GM23248 (cell line): ENCODE results near the gene DGKG. TPM values are rescaled to one million over a fixed set of nuclear protein-coding genes. Genes with fewer than 3 reads are reported as not detected.

Experiments used
- DNase-seq: peaks from one replicate; pipeline ENCODE4 v3.0.0-alpha.2; 2015
- H2AFZ ChIP-seq: fragments of 200-600 bp; sonication (generic); 2 replicates; pipeline ENCODE4 v1.6.1; 2016; ENCODE audit warnings: antibody characterized with exemption
- H3F3A ChIP-seq: fragments of 200-600 bp; sonication (generic); 2 replicates; pipeline ENCODE4 v1.6.1; 2016; ENCODE audit warnings: mild to moderate bottlenecking, antibody characterized with exemption, mixed run types; ENCODE audit not compliant: insufficient read depth
- H3K27ac ChIP-seq: fragments of 200-600 bp; sonication (generic); 2 replicates; pipeline ENCODE4 v1.5.1; 2016; ENCODE audit warnings: mild to moderate bottlenecking
- H3K27me3 ChIP-seq: fragments of 200-600 bp; sonication (generic); replicated peaks from 2 replicates; pipeline ENCODE4 v1.6.1; 2016; ENCODE audit warnings: mild to moderate bottlenecking; ENCODE audit not compliant: insufficient read depth
- H3K36me3 ChIP-seq: fragments of 200-600 bp; sonication (generic); 2 replicates; pipeline ENCODE4 v1.6.1; 2016; ENCODE audit warnings: low read depth, mild to moderate bottlenecking
- H3K4me1 ChIP-seq: fragments of 200-600 bp; sonication (generic); 2 replicates; pipeline ENCODE4 v1.6.1; 2016; ENCODE audit warnings: mild to moderate bottlenecking; ENCODE audit not compliant: insufficient read depth
- H3K4me2 ChIP-seq: fragments of 200-600 bp; sonication (generic); one replicate; pipeline ENCODE4 v1.6.1; 2016; ENCODE audit warnings: mild to moderate bottlenecking; ENCODE audit not compliant: unreplicated experiment
- H3K4me3 ChIP-seq: fragments of 200-600 bp; sonication (generic); 2 replicates; pipeline ENCODE4 v1.5.1; 2016; ENCODE audit warnings: mild to moderate bottlenecking
- H3K79me2 ChIP-seq: fragments of 200-600 bp; sonication (generic); 2 replicates; pipeline ENCODE4 v1.6.1; 2016; ENCODE audit warnings: mild to moderate bottlenecking; ENCODE audit not compliant: insufficient read depth
- H3K9ac ChIP-seq: fragments of 200-600 bp; sonication (generic); 2 replicates; pipeline ENCODE4 v1.6.1; 2016; ENCODE audit warnings: mild to moderate bottlenecking
- H3K9me2 ChIP-seq: fragments of 200-600 bp; sonication (generic); 2 replicates; pipeline ENCODE4 v1.6.1; 2016; ENCODE audit warnings: mixed run types, mild to moderate bottlenecking, moderate library complexity; ENCODE audit not compliant: insufficient read depth
- H3K9me3 ChIP-seq: fragments of 200-600 bp; sonication (generic); one replicate; pipeline ENCODE4 v1.6.1; 2017; ENCODE audit warnings: low read depth
- H4K20me1 ChIP-seq: fragments of 200-600 bp; sonication (generic); 2 replicates; pipeline ENCODE4 v1.6.0; 2016; ENCODE audit not compliant: insufficient read depth
- EZH2 ChIP-seq: fragments of 200-600 bp; sonication (generic); IDR thresholded peaks from 2 replicates; pipeline ENCODE4 v1.6.1; 2018; ENCODE audit warnings: antibody characterized with exemption, mild to moderate bottlenecking; ENCODE audit not compliant: insufficient read depth, poor library complexity, severe bottlenecking
- EZH2phosphoT487 ChIP-seq: fragments of 200-600 bp; sonication (generic); IDR thresholded peaks from 2 replicates; pipeline ENCODE4 v1.6.1; 2018; ENCODE audit warnings: antibody characterized with exemption, moderate library complexity, mild to moderate bottlenecking, low read depth; ENCODE audit not compliant: insufficient read depth
- WGBS, 2 experiments: methylation state at CpG; one replicate each; pipeline ENCODE4 v1.1.6; 2015 to 2017; ENCODE audit warnings: low lambda C conversion rate in 2 of 2, low coverage in 1 of 2; ENCODE audit errors: missing lambda C conversion rate in 2 of 2; 5-methylcytosine and 5-hydroxymethylcytosine counted together
- in situ Hi-C: fragments of 300-500 bp; cut with MboI; formaldehyde crosslinking; loops from 2 replicates; pipeline ENCODE4 v1.15.0; 2020
- polyA plus RNA-seq: library from polyadenylated mRNA; unstranded; fragments of >200 nt; fragmentation: Nextera tagmentation; extraction: Ambion mirVana; gene quantifications from 2 replicates; pipeline ENCODE4 v1.2.1, GENCODE V29; 2016
- total RNA-seq: library from RNA; depleted of rRNA; stranded (reverse); fragments of >200 nt; shearing (Covaris generic); gene quantifications from 2 replicates; pipeline ENCODE4 v1.2.3, GENCODE V29; 2014

DGKG gene
- total and polyA plus RNA-seq, 2 experiments from 2014 or later = not detected

- TF ChIP-seq EZH2phosphoT487 = no peak
- TF ChIP-seq EZH2 = no peak
- no peaks in the 10 kb centered on the region for H3K4me1 ChIP-seq
- in situ Hi-C loops = no loop called here
- H3K27ac ChIP-seq = no peak overlapping the region
- no peaks in the 10 kb centered on the region for H3K36me3 ChIP-seq
- H3K4me3 ChIP-seq = no peak overlapping the region
- H4K20me1 ChIP-seq = no peaks in the 10 kb centered on the region
- peaks cover 40% of the 10 kb centered on the region for H3K27me3 ChIP-seq
- H3F3A ChIP-seq = no peaks in the 10 kb centered on the region
- no peaks in the 10 kb centered on the region for H3K9me2 ChIP-seq
- DNase-seq = no peak
- no peaks in the 10 kb centered on the region for H3K9me3 ChIP-seq
- no peak overlapping the region for H3K4me2 ChIP-seq
- H3K9ac ChIP-seq = no peak overlapping the region
- no peaks in the 10 kb centered on the region for H3K79me2 ChIP-seq
- no peak overlapping the region for H2AFZ ChIP-seq
- WGBS, 2 experiments = 58 to 73% methylated on average over 4 of the region's 4 CpGs
These were observed 22.7 kb downstream of the DGKG start for GRCh38 chr3:186339180-186339918.

DNA sequence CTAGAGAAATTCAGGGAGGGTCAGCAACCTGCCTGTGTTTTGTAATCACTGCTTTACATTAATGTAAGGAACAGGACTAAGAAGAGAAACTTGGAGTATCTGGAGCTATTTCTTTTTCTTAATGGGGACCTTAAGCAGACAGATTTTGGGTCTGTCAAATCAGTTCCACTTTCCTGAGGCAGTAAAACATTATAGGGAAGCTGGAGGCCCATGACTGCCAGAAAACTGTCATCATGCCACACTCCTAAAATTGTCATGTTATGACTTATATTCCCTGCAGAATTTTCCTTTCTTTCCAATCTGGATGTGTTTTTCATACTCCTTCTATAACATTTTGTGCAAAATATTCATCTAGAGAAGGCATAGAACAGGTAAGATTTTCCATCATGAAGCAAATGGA is 28.8 kb downstream of the DGKG start:
- Histone ChIP-seq H3K4me3 (no peak overlapping the region), H3K9ac (no peak overlapping the region), H3K9me3 (no peaks in the 10 kb centered on the region), H4K20me1 (no peaks in the 10 kb centered on the region), H3K9me2 (no peaks in the 10 kb centered on the region), H2AFZ (no peak overlapping the region), H3K79me2 (no peaks in the 10 kb centered on the region), H3K27ac (no peak overlapping the region), H3K4me2 (no peak overlapping the region), H3K4me1 (no peaks in the 10 kb centered on the region), H3K27me3 (peaks cover 70% of the 10 kb centered on the region), H3F3A (no peaks in the 10 kb centered on the region), H3K36me3 (no peaks in the 10 kb centered on the region)
- in situ Hi-C loops = no loop called here
- TF ChIP-seq EZH2 (no peak), EZH2phosphoT487 (no peak)
- DNase-seq = no peak

DNA sequence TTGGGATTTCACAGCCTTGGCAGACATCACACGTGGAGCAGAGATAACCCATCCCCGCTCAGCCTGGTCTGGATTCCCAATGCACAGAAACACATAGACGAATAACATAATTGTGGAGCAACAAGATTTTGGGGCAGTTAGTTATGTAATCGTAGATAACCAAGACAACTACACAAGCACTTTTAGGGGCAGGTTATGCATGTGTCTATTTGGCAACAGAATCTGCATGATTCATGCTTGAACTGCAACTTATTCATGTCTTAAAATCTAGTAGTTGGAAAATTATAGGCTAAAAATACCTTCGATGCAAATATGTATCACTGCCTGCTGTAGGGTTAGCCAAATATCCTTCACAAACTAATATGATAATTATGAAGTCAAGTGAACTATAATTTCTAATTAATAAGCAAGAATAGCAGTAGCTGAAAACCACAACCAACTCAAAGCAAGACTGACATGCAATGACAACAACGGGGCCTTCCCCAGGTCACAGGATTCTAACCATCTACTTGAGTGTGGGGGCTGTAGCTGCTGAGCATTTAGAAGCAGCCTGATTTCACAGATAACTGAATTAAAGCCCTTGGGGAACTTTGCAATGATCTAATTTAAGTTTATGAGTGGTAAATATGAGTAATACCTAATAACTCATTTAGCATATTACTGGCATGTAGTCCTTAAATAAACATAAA is 31.1 kb downstream of the DGKG start:
- DNase-seq = no peak
- no peak overlapping the region for H3K4me2 ChIP-seq

GRCh38 chr3:186329589-186329988 is 32.4 kb downstream of the DGKG start:
- in situ Hi-C loops = no loop called here
- H4K20me1 ChIP-seq = no peaks in the 10 kb centered on the region
- TF ChIP-seq EZH2phosphoT487 (no peak), EZH2 (no peak)
- H3F3A ChIP-seq = no peaks in the 10 kb centered on the region
- no peaks in the 10 kb centered on the region for H3K9me3 ChIP-seq
- peaks cover 73% of the 10 kb centered on the region for H3K27me3 ChIP-seq
- WGBS, 2 experiments = 50 to 55% methylated on average over 1 of the region's 1 CpG
- no peaks in the 10 kb centered on the region for H3K4me1 ChIP-seq
- H2AFZ ChIP-seq = no peak overlapping the region
- no peak overlapping the region for H3K4me2 ChIP-seq
- no peaks in the 10 kb centered on the region for H3K79me2 ChIP-seq
- no peak overlapping the region for H3K27ac ChIP-seq
- H3K36me3 ChIP-seq = no peaks in the 10 kb centered on the region
- no peaks in the 10 kb centered on the region for H3K9me2 ChIP-seq
- DNase-seq = no peak
- no peak overlapping the region for H3K9ac ChIP-seq
- no peak overlapping the region for H3K4me3 ChIP-seq

More for the DNA sequence above, 31.1 kb downstream of the DGKG start:
- peaks cover 76% of the 10 kb centered on the region for H3K27me3 ChIP-seq
- no peak overlapping the region for H3K27ac ChIP-seq
- H3K4me3 ChIP-seq = no peak overlapping the region
- H3K9me3 ChIP-seq = no peaks in the 10 kb centered on the region
- TF ChIP-seq EZH2phosphoT487 (no peak), EZH2 (no peak)
- H3K9ac ChIP-seq = no peak overlapping the region
- no peaks in the 10 kb centered on the region for H3K79me2 ChIP-seq
- no peaks in the 10 kb centered on the region for H4K20me1 ChIP-seq
- no peaks in the 10 kb centered on the region for H3K36me3 ChIP-seq
- WGBS, 2 experiments = 49 to 56% methylated on average over 6 of the region's 6 CpGs
- no peaks in the 10 kb centered on the region for H3K9me2 ChIP-seq
- H3F3A ChIP-seq = no peaks in the 10 kb centered on the region
- in situ Hi-C loops = no loop called here
- no peaks in the 10 kb centered on the region for H3K4me1 ChIP-seq
- H2AFZ ChIP-seq = no peak overlapping the region
